Hair follicle dermal papilla cell (primary cell): ENCODE measurements around the gene SYDE2. TPM values are rescaled to one million over a fixed set of nuclear protein-coding genes. Genes with fewer than 3 reads are reported as not detected.

Source experiments
- small RNA-seq: library from RNA; depleted of rRNA; stranded (forward); fragments of <200 nt; gene quantifications from one replicate; pipeline ENCODE3, GENCODE V24; 2012
- total RNA-seq: library from RNA; depleted of rRNA; stranded (reverse); fragments of >200 nt; gene quantifications from 2 replicates; pipeline ENCODE4 v1.2.3, GENCODE V29; 2012

Gene SYDE2
- 4.4 and 4.9 TPM in 2 replicates for total RNA-seq

GRCh38 chr1:85200463-85201339 is at the start of gene SYDE2:
TSS of gene SYDE2 (minus strand) at chr1:85201016. CDS start at chr1:85200996, 20 bp downstream.

Small RNA genes lying within 50 kb of the gene (small RNA-seq; reads per million reads assigned to genes)
- gene MIR4423, result not detected

Other genes with a start within 250 kb of the SYDE2 start
- not detected in 2 replicates for gene MCOLN2, start 203.9 kb downstream of the SYDE2 start, total RNA-seq
- 0.24 and 0.97 TPM in 2 replicates for gene MCOLN3, start 152.5 kb downstream of the SYDE2 start, total RNA-seq
- 12.4 and 17.4 TPM in 2 replicates for gene C1orf52, start 58.6 kb upstream of the SYDE2 start, total RNA-seq
- 26.8 and 29.4 TPM in 2 replicates for gene BCL10, start 75.6 kb upstream of the SYDE2 start, total RNA-seq